ENCODE results near the gene SYNGR2. TPM values are rescaled to one million over a fixed set of nuclear protein-coding genes. Genes with fewer than 3 reads are reported as not detected.

The SYNGR2 gene
- total and polyA plus RNA-seq, 9 of the 15 experiments (the other 6 are each of a cell fraction or from before 2014, with no cell fraction given) = 1.4 to 173 (median 87.8) TPM

DNA sequence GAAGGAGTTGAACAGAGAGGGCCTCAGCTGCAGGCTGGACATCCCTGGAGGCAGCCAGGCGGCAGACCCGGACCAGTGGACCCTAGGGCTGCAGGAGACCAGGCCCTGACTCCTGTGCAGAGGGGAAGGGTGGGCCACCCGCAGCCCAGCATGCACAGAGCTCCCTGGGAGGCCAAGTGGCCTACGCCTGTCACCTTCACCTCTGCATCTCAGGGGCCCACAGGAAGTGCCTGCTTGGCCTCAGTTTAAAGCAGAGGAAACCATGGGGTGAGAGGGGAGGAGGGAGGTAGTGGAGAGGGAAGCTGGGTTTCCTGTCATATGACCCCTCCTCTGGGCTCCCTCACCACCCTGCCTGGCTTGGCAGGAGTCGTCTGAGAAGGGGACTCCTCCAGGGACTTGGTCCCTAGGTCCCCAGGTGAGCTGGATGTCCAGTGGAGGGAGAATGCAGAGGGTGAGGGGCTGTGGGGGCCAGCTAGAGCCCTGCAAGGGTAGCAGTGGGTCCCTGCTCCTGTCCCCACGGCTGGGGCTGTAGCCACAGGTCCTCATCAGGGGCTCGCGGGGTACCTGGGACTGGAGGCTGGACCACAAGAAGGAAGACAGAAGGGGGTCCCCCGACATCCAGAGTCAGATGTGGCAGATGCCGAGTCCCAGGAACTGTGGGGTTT, 37.8 kb upstream of the SYNGR2 start, which contains the start of gene TMC8 (continued):
- TF ChIP-seq, protein P1, sequence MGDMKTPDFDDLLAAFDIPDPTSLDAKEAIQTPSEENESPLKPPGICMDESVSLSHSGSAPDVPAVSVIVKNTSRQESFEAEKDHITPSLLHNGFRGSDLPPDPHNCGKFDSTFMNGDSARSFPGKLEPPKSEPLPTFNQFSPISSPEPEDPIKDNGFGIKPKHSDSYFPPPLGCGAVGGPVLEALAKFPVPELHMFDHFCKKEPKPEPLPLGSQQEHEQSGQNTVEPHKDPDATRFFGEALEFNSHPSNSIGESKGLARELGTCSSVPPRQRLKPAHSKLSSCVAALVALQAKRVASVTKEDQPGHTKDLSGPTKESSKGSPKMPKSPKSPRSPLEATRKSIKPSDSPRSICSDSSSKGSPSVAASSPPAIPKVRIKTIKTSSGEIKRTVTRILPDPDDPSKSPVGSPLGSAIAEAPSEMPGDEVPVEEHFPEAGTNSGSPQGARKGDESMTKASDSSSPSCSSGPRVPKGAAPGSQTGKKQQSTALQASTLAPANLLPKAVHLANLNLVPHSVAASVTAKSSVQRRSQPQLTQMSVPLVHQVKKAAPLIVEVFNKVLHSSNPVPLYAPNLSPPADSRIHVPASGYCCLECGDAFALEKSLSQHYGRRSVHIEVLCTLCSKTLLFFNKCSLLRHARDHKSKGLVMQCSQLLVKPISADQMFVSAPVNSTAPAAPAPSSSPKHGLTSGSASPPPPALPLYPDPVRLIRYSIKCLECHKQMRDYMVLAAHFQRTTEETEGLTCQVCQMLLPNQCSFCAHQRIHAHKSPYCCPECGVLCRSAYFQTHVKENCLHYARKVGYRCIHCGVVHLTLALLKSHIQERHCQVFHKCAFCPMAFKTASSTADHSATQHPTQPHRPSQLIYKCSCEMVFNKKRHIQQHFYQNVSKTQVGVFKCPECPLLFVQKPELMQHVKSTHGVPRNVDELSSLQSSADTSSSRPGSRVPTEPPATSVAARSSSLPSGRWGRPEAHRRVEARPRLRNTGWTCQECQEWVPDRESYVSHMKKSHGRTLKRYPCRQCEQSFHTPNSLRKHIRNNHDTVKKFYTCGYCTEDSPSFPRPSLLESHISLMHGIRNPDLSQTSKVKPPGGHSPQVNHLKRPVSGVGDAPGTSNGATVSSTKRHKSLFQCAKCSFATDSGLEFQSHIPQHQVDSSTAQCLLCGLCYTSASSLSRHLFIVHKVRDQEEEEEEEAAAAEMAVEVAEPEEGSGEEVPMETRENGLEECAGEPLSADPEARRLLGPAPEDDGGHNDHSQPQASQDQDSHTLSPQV (IDR thresholded peaks at IDR 0.05) = peak; percentile 93
- TF ChIP-seq GTF2F1 (IDR thresholded peaks at IDR 0.05; ENCODE audit: low read depth, low read length) (no peak), NCOA1 (IDR thresholded peaks at IDR 0.05; ENCODE audit: low read depth) (no peak), GATAD2B (IDR thresholded peaks at IDR 0.05; ENCODE audit: borderline replicate concordance) (0 out of 2 replicates have a peak, but pooled peaks have one; percentile 63), RAD21 (CRISPR knock-in tag; conservative IDR thresholded peaks at IDR 0.05 in 1 of 2, IDR thresholded peaks at IDR 0.05 in 1 of 2) (no peak), NCOA6 (IDR thresholded peaks at IDR 0.05) (no peak), HDGF (IDR thresholded peaks at IDR 0.05) (no peak), CBFA2T2 (conservative IDR thresholded peaks at IDR 0.05) (no peak), KLF6 (CRISPR knock-in tag; IDR thresholded peaks at IDR 0.05; ENCODE audit: borderline replicate concordance) (no peak), HMG20A (CRISPR knock-in tag; conservative IDR thresholded peaks at IDR 0.05) (no peak), KDM4B (IDR thresholded peaks at IDR 0.05; ENCODE audit: borderline replicate concordance in 2 of 2, low read depth in 1 of 2) (no peak), ZC3H11A (IDR thresholded peaks at IDR 0.05; ENCODE audit: low read depth, low read length) (no peak), NFATC3 (IDR thresholded peaks at IDR 0.05) (no peak), STAG1 (CRISPR knock-in tag; IDR thresholded peaks at IDR 0.05; ENCODE audit: borderline replicate concordance) (no peak), U2AF1 (optimal IDR thresholded peaks at IDR 0.05; ENCODE audit: low read depth, low read length) (no peak)
- TF ChIP-seq, protein P2, sequence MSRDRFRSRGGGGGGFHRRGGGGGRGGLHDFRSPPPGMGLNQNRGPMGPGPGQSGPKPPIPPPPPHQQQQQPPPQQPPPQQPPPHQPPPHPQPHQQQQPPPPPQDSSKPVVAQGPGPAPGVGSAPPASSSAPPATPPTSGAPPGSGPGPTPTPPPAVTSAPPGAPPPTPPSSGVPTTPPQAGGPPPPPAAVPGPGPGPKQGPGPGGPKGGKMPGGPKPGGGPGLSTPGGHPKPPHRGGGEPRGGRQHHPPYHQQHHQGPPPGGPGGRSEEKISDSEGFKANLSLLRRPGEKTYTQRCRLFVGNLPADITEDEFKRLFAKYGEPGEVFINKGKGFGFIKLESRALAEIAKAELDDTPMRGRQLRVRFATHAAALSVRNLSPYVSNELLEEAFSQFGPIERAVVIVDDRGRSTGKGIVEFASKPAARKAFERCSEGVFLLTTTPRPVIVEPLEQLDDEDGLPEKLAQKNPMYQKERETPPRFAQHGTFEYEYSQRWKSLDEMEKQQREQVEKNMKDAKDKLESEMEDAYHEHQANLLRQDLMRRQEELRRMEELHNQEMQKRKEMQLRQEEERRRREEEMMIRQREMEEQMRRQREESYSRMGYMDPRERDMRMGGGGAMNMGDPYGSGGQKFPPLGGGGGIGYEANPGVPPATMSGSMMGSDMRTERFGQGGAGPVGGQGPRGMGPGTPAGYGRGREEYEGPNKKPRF (IDR thresholded peaks at IDR 0.05; ENCODE audit: low read depth, low read length) = no peak
- TF ChIP-seq, protein P3, sequence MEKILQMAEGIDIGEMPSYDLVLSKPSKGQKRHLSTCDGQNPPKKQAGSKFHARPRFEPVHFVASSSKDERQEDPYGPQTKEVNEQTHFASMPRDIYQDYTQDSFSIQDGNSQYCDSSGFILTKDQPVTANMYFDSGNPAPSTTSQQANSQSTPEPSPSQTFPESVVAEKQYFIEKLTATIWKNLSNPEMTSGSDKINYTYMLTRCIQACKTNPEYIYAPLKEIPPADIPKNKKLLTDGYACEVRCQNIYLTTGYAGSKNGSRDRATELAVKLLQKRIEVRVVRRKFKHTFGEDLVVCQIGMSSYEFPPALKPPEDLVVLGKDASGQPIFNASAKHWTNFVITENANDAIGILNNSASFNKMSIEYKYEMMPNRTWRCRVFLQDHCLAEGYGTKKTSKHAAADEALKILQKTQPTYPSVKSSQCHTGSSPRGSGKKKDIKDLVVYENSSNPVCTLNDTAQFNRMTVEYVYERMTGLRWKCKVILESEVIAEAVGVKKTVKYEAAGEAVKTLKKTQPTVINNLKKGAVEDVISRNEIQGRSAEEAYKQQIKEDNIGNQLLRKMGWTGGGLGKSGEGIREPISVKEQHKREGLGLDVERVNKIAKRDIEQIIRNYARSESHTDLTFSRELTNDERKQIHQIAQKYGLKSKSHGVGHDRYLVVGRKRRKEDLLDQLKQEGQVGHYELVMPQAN (IDR thresholded peaks at IDR 0.05; ENCODE audit: borderline replicate concordance) = no peak
- TF ChIP-seq, protein P4, sequence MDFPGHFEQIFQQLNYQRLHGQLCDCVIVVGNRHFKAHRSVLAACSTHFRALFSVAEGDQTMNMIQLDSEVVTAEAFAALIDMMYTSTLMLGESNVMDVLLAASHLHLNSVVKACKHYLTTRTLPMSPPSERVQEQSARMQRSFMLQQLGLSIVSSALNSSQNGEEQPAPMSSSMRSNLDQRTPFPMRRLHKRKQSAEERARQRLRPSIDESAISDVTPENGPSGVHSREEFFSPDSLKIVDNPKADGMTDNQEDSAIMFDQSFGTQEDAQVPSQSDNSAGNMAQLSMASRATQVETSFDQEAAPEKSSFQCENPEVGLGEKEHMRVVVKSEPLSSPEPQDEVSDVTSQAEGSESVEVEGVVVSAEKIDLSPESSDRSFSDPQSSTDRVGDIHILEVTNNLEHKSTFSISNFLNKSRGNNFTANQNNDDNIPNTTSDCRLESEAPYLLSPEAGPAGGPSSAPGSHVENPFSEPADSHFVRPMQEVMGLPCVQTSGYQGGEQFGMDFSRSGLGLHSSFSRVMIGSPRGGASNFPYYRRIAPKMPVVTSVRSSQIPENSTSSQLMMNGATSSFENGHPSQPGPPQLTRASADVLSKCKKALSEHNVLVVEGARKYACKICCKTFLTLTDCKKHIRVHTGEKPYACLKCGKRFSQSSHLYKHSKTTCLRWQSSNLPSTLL (IDR thresholded peaks at IDR 0.05) = no peak

Measured in K562 (cell line).